KMS-11 (cell line): ENCODE data around the gene UGT1A10.

Source experiments
- H2AFZ ChIP-seq: fragments of 200-600 bp; sonication (generic); 2 replicates; pipeline ENCODE4 v1.6.1; 2016; ENCODE audit warnings: antibody characterized with exemption, mixed run types, low read depth
- H3K27ac ChIP-seq: fragments of 200-600 bp; sonication (generic); 2 replicates; pipeline ENCODE4 v1.6.1; 2016; ENCODE audit warnings: mild to moderate bottlenecking, mixed run types
- H3K27me3 ChIP-seq: fragments of 200-600 bp; sonication (generic); 2 replicates; pipeline ENCODE4 v1.6.1; 2017; ENCODE audit warnings: mild to moderate bottlenecking, low read depth, mixed run types, moderate library complexity; ENCODE audit not compliant: insufficient read depth
- H3K36me3 ChIP-seq: fragments of 200-600 bp; sonication (generic); 2 replicates; pipeline ENCODE4 v1.6.1; 2017; ENCODE audit warnings: mild to moderate bottlenecking, mixed run types; ENCODE audit not compliant: insufficient read depth
- H3K4me1 ChIP-seq: fragments of 200-600 bp; sonication (generic); 2 replicates; pipeline ENCODE4 v1.6.1; 2016; ENCODE audit warnings: mild to moderate bottlenecking, low read depth, mixed run types; ENCODE audit not compliant: poor library complexity, severe bottlenecking
- H3K4me2 ChIP-seq: fragments of 200-600 bp; sonication (generic); 2 replicates; pipeline ENCODE4 v1.7.0; 2016; ENCODE audit warnings: mild to moderate bottlenecking, mixed run types
- H3K4me3 ChIP-seq: fragments of 200-600 bp; sonication (generic); IDR thresholded peaks from 2 replicates; pipeline ENCODE4 v1.6.1; 2017; ENCODE audit warnings: low read depth, low read length, mixed read lengths; ENCODE audit not compliant: insufficient read depth
- H3K79me2 ChIP-seq: fragments of 200-600 bp; sonication (generic); 2 replicates; pipeline ENCODE4 v1.6.1; 2016; ENCODE audit warnings: low read depth, mixed run types; ENCODE audit not compliant: insufficient read depth
- H3K9ac ChIP-seq: fragments of 200-600 bp; sonication (generic); 2 replicates; pipeline ENCODE4 v1.6.1; 2016; ENCODE audit warnings: mild to moderate bottlenecking, mixed run types
- H4K20me1 ChIP-seq: fragments of 200-600 bp; sonication (generic); 2 replicates; pipeline ENCODE4 v1.6.1; 2016; ENCODE audit warnings: mild to moderate bottlenecking, mixed run types; ENCODE audit not compliant: insufficient read depth
- TF ChIP-seq, protein P1 (sequence below): fragments of 200-600 bp; sonication (generic); conservative IDR thresholded peaks from 2 replicates; pipeline ENCODE4 v1.6.1; 2017; ENCODE audit warnings: low read depth, mild to moderate bottlenecking, antibody characterized with exemption, low read length, moderate library complexity, mixed read lengths

UGT1A10 gene

DNA sequence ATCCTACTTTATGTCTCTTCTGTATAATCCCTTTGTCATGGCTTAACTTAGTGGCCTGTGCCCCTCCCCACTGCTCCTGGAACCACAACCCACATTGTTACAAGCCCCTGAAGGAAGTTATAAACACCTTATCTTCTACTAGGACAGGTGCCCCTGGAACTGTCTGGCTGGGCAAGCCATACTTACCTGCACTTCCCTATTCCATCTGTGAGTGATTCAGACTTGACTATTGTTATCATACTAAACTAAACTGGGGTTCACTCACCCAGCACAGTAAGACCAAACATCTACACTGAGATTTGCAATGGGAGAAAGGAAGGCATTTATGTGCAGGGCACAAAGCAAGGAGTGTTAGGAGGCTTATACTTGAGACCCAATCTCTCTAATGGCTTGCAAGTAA is 52.8 kb downstream of the UGT1A10 start:
- H3K4me2 ChIP-seq, result no peak overlapping the region
- H3K79me2 ChIP-seq, result no peaks in the 10 kb centered on the region
- H3K27me3 ChIP-seq, result no peaks in the 10 kb centered on the region; the same call in 1 of the 2 replicates
- H3K4me3 ChIP-seq, result no peak overlapping the region
- H2AFZ ChIP-seq, result no peak overlapping the region
- H3K27ac ChIP-seq, result no peak overlapping the region
- H3K36me3 ChIP-seq, result no peaks in the 10 kb centered on the region
- TF ChIP-seq, protein P1, sequence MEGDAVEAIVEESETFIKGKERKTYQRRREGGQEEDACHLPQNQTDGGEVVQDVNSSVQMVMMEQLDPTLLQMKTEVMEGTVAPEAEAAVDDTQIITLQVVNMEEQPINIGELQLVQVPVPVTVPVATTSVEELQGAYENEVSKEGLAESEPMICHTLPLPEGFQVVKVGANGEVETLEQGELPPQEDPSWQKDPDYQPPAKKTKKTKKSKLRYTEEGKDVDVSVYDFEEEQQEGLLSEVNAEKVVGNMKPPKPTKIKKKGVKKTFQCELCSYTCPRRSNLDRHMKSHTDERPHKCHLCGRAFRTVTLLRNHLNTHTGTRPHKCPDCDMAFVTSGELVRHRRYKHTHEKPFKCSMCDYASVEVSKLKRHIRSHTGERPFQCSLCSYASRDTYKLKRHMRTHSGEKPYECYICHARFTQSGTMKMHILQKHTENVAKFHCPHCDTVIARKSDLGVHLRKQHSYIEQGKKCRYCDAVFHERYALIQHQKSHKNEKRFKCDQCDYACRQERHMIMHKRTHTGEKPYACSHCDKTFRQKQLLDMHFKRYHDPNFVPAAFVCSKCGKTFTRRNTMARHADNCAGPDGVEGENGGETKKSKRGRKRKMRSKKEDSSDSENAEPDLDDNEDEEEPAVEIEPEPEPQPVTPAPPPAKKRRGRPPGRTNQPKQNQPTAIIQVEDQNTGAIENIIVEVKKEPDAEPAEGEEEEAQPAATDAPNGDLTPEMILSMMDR, result no peak
- H3K4me1 ChIP-seq, result no peaks in the 10 kb centered on the region
- no peaks in the 10 kb centered on the region for H4K20me1 ChIP-seq
- no peak overlapping the region for H3K9ac ChIP-seq

DNA sequence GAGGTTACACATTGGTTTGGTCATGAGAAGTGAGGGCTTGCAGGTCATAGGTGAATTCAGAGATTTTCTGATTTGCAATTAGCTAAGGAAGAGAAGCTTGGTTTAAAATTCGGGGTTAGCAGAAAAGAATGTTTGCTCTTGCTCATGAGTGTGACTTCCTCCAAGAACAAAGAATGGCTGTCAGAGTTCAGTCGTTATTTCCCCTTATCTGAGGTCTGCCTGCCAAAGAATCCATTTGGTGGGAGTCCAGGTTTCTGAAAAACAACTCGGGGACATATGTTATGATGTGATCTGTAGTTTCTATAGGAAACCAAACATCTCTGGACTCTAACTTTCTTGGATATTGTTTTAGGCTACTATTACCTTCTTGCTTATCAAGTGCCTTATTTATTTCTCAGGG is 53.3 kb downstream of the UGT1A10 start:
- H3K4me3 ChIP-seq, result no peak overlapping the region
- no peaks in the 10 kb centered on the region for H3K4me1 ChIP-seq
- no peaks in the 10 kb centered on the region for H3K79me2 ChIP-seq
- H3K27me3 ChIP-seq, result no peaks in the 10 kb centered on the region; the same call in 1 of the 2 replicates
- TF ChIP-seq, protein P1, result no peak
- no peak overlapping the region for H3K9ac ChIP-seq
- H3K4me2 ChIP-seq, result no peak overlapping the region
- H2AFZ ChIP-seq, result no peak overlapping the region
- H3K36me3 ChIP-seq, result no peaks in the 10 kb centered on the region
- H3K27ac ChIP-seq, result no peak overlapping the region
- no peaks in the 10 kb centered on the region for H4K20me1 ChIP-seq

DNA sequence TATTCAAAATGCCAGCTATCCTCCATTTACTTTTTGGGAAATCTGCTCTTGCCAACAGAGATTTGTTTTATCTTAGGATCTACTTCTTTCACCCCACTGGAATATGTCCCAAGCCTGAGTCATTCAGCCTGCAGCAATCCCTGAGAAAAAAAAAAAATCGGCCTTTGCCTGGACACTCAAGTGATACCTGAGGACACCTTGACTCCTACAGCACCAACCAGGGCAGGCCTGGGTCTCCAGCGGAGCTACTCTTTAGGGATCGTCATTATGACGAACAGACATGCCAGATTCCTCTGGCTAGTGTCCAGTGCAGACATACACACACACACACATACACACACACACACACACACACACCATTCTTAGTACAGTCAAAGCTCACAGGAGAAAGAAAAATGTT is 54.2 kb downstream of the UGT1A10 start:
- Histone ChIP-seq H3K9ac (no peak overlapping the region), H3K4me1 (no peaks in the 10 kb centered on the region), H3K27me3 (no peaks in the 10 kb centered on the region), H2AFZ (no peak overlapping the region), H3K36me3 (no peaks in the 10 kb centered on the region), H3K79me2 (no peaks in the 10 kb centered on the region), H3K27ac (no peak overlapping the region), H3K4me3 (no peak overlapping the region), H4K20me1 (no peaks in the 10 kb centered on the region), H3K4me2 (no peak overlapping the region)
- TF ChIP-seq, protein P1, result no peak

DNA sequence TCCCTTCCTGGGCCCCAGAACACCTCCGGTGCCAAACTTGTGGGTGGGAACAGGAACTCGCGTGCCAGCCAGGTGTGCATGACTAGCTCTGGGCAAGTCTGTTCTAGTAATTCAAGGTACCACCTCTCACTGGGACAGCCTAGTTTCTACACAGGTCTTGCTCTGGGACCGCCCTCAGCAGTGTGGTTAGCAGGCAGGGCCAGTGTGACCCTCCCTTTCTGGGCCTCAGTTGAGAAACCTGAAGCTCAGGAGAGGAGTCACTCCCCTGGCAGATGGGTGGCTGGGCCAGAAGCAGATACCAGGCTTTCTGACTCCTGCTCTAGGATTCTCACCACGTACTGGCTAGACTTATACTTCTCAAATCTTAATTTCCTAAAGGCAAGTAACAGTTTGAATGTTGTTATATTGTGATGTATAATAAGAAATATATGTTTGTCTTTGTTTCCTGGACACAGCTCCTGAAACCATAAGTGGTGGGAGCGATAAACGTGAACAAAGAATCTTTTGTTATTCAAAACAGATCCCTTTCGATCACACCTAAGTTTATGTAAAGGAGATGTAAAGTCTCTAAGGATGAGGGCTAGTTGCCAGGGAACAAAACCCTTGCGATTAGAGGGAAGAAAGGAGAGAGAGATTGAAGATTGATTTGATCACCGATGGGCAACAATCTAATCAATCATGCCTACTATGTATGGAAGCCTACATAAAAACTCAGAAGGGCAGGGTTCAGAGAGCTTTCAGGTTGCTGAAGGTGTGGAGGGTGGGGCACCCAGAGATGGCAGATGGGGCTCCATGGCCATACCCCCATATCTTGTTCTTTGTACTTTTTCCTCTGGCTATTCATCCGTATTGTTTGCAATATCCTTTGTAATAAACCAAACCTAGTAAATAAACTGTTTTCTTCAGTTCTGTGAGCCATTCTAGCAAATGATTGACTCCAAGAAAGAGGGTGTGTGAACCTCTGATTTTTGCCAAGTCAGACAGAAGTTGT is 55.5 kb downstream of the UGT1A10 start:
- no peaks in the 10 kb centered on the region for H4K20me1 ChIP-seq
- H3K4me1 ChIP-seq, result no peaks in the 10 kb centered on the region
- H3K79me2 ChIP-seq, result no peaks in the 10 kb centered on the region
- no peak overlapping the region for H3K4me3 ChIP-seq
- H3K9ac ChIP-seq, result no peak overlapping the region
- H3K27ac ChIP-seq, result no peak overlapping the region
- no peaks in the 10 kb centered on the region for H3K27me3 ChIP-seq
- TF ChIP-seq, protein P1, result no peak
- H2AFZ ChIP-seq, result no peak overlapping the region
- no peaks in the 10 kb centered on the region for H3K36me3 ChIP-seq
- no peak overlapping the region for H3K4me2 ChIP-seq
